NCI-H1092 (cell line): Measurements from ENCODE around the gene JPH3.

Source experiments
- DNase-seq: peaks from one replicate; lab custom pipeline; 2025; lab: John Stamatoyannopoulos, UW

Gene JPH3

GRCh38 chr16:87626905-87627304 is 24.6 kb downstream of the JPH3 start:
- no peak for DNase-seq

- no peak for DNase-seq
Measured at GRCh38 chr16:87627542-87628245, 25.4 kb downstream of the JPH3 start.

DNA sequence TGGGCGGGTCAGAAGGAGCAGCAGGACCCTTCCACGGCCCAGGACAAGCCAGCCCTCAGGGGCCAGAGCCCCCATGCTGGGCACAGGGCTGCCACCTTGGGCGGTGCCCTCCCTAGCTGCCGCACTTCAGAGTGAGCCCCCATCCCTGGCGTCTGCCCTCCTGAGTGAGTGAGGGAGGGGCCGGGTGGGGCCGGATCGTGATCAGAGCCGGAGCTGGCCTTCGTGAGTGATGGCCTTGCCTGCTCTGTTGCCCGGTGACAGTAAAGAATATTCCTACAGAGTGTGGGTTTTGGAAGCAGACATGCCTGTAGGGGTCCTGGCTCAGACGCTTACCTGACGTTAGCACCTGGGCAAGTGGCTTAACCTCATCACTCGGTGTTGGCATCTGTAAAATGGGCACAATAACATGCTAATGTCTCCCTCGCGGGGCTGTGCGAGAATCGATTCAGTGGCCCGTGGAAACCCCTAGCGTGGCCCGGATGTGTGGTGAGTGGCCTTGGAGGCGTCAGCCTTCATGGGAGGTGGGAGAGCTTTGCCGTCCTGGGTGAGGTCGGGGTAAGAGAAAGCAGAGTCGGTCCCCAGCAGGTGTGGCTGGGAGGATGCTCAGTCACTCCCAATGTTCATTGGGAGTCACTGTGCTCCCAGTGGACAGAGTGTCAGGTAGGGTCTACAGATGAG is 26.1 kb downstream of the JPH3 start:
- DNase-seq, result no peak

DNA sequence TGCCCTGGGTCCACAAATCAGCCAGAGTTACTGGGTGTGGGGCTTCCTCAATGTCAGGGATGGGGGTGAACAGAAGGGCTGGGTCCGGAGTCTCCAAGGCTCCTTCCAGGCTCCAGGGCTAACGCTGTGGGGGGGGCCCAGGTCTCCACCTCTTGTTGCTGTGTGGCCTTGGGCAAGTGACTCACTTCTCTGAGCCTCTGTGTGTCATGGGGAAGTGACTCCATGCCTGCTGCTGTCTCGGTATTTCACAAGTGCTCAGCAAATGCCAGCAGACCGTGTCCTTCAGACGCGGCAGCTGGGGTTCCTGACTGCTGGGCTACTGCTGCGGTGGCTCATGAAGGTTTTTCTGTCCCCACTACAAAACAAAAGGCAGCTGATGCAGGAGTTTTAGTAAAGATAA is 26.6 kb downstream of the JPH3 start:
- DNase-seq, result no peak

GRCh38 chr16:87631067-87631466 is 28.8 kb downstream of the JPH3 start:
- no peak for DNase-seq

DNA sequence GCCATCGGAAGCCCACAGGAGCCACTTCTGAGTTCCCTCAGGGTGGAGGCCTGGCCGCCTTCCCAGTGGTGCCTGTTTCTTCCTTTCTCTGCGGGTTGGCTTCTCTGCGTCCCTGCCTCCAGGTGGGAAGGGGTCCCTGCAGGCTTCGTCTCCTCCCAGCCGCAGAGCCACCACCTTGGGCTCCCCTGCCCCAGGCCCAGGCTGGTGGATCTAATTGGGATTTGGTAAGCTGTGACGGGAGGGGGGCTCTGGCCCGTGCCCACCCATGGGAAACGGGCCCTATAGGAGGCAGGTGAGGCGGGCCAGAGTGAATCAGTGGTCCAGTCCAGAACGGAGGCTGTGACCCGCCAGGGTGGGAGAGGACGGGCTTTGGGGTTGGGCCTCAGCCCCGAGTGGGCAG is 32.1 kb downstream of the JPH3 start:
- no peak for DNase-seq

- DNase-seq, result peak; percentile 20
Measured at GRCh38 chr16:87635541-87636049, 33.3 kb downstream of the JPH3 start.

DNA sequence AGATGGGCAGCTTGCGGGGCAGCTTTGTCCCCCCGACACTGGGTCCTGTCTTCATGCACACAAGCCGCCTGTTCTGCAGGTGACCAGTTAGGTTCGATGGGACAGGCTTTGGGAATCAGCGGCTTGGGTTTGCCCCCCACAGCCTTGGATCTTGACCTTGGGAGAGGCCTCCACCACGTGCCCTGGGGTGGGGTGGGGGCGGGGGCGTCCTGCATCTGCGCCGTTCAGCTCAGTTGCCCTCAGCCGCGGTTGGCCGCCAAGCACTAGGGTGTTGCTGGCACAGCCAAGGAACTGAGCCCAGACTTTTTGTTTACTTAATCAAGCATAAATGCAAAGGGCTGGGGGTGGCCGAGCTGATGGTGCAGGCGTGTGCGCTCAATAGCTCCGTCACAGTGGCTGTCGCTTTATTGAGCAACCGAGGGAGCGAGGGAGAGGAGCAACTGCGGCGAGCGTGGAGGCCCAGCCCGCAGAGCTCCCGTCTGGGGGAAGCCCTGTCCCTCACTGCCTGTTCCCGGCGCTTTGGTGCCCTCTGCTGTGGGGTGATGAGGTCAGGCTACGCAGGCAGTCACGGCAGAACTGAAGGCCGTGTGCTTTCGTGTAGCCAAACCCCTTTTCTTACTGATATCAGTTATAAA is 33.9 kb downstream of the JPH3 start:
- DNase-seq, result peak; percentile 71

DNA sequence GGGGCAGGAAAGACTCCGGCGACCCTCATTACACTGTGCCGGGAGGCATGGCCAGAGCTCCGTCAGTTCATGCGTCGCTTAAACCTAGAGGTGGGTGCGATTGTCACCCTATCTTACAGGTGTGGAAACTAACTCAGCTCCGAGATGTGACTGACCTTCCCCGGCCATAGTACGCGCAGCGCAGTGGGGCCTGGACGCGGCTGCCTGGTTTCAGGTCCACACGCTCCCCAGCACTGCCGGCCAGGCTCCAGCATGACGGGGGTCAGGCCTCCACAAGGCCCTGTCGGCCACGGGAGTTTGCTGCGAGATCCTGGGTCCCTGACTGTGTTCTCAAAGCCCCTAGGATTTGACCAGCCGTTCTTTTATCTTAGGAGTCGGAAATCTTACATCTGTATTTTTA is 34.4 kb downstream of the JPH3 start:
- no peak for DNase-seq

- no peak for DNase-seq
Measured at GRCh38 chr16:87637357-87637756, 35.0 kb downstream of the JPH3 start.

GRCh38 chr16:87638736-87639135 is 36.4 kb downstream of the JPH3 start:
- no peak for DNase-seq

- no peak for DNase-seq
Measured at GRCh38 chr16:87641721-87642120, 39.4 kb downstream of the JPH3 start.

- DNase-seq, result no peak
Measured at GRCh38 chr16:87642491-87642890, 40.2 kb downstream of the JPH3 start.

DNA sequence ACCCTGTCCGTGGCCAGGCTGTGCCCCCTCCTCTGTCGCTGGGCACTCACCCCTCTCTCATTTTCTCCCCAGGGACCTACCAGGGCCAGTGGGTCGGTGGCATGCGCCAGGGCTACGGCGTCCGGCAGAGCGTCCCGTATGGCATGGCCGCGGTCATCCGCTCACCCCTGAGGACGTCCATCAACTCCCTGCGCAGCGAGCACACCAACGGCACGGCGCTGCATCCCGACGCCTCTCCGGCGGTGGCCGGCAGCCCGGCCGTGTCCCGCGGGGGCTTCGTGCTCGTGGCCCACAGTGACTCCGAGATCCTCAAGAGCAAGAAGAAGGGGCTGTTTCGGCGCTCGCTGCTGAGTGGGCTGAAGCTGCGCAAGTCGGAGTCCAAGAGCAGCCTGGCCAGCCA is 41.9 kb downstream of the JPH3 start:
- no peak for DNase-seq

- no peak for DNase-seq
Measured at GRCh38 chr16:87644596-87644995, 42.3 kb downstream of the JPH3 start.

DNA sequence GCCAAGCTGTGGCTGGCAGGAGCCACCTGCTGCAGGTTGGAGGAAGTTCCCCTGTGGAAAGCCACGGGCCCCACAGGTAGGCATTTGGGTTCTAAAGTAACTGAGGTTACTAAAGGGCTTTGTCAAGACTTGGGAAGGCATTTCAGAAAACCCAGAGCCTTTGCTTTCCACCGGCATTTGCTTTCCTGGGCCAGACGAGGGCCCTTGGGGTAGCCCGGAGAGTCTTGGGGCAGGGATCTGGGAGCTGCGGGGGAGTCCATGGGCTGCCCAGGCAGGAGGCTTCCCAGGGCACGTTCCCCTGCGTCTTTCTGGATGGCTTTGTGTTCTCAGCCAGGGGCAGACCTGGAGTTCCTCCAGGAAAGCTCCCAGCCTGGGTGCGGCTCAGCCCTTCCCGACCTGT is 43.5 kb downstream of the JPH3 start:
- no peak for DNase-seq

GRCh38 chr16:87647431-87648185 is 45.3 kb downstream of the JPH3 start:
- DNase-seq, result no peak

GRCh38 chr16:87648236-87648635 is 45.9 kb downstream of the JPH3 start:
- no peak for DNase-seq

- DNase-seq, result no peak
Measured at GRCh38 chr16:87648698-87649487, 46.6 kb downstream of the JPH3 start.

DNA sequence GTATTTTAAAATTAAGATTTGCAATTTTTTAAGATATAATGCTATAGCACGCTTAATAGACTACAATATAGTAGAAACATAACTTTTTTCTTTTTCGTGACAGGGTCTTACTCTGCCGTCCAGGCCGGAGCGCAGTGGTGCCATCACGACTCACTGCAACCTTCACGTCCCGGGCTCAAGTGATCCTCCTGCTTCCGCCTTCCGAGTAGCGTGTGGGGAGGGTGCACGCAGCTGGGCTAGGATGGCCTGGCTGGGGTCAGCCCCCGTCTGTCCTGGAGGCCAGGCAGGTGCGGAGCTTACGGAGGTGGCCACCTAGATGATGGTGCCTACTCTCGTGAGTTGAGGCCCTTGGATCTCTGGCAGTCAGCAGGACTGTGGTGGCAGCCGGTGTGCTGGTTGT is 50.1 kb downstream of the JPH3 start:
- DNase-seq, result no peak

GRCh38 chr16:87652799-87653198 is 50.5 kb downstream of the JPH3 start:
- no peak for DNase-seq

DNA sequence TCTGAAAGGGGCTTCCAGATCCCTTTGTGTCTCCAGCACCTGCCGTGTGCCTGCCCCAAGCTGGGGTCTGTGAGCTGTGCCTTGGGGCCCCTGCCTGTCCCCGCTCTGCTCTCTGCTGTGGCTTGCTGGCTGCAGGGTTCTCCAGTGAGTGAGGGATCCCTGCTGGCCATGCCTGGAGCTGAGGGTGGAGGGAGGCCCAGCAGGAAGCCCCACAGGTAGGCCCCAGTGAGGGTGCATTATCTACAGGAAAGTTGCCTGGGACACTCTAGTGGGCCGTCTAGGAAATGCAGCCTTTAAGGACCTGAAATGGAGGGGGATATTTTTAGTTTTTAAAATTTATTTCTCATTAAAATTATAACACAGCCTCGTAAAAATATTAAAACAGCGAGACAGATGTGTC is 50.9 kb downstream of the JPH3 start:
- DNase-seq, result no peak
